H1 (cell line): ENCODE data around the gene NPL. TPM values are rescaled to one million over a fixed set of nuclear protein-coding genes. Genes with fewer than 3 reads are reported as not detected.

Experiments used
- CTCF ChIA-PET: fragments of 300-600 bp; sonication (Branson Sonifier 250); formaldehyde crosslinking; loops from one replicate; lab custom pipeline; 2021; ENCODE audit not compliant: partially characterized antibody; lab: Charles Lee
- POLR2A ChIA-PET: fragments of 300-600 bp; sonication (Branson Sonifier 250); formaldehyde crosslinking; loops from one replicate; lab custom pipeline; 2021; ENCODE audit warnings: inconsistent platforms; ENCODE audit not compliant: partially characterized antibody; lab: Charles Lee
- DNase-seq, 2 experiments: peaks; one replicate each; pipeline versions ENCODE4 v3.0.0 to v3.0.0-alpha.2; 2010 to 2022; ENCODE audit warnings: low spot score in 2 of 2, low read depth in 1 of 2, mixed read lengths in 1 of 2
- FAIRE-seq: peaks from 2 replicates; lab custom pipeline; 2011; peaks lifted over from hg19 to GRCh38; lab: Jason Lieb, UNC
- H2AFZ ChIP-seq: 2 replicates; pipeline ENCODE4 v1.8.1; 2012; ENCODE audit warnings: low read length, inconsistent platforms
- H2AK5ac ChIP-seq: 2 replicates; pipeline ENCODE4 v1.6.1; 2013; ENCODE audit warnings: low read depth, low read length
- H2BK120ac ChIP-seq: replicated peaks from 2 replicates; pipeline ENCODE3; 2013; ENCODE audit warnings: low read depth, low read length, inconsistent platforms
- H2BK12ac ChIP-seq: 2 replicates; pipeline ENCODE4 v1.6.1; 2013; ENCODE audit warnings: low read depth, low read length
- H2BK15ac ChIP-seq: 2 replicates; pipeline ENCODE4 v1.6.1; 2013; ENCODE audit warnings: low read length
- H2BK20ac ChIP-seq: 2 replicates; pipeline ENCODE4 v1.6.1; 2013; ENCODE audit warnings: low read length
- H2BK5ac ChIP-seq: 2 replicates; pipeline ENCODE4 v1.6.1; 2013; ENCODE audit warnings: low read depth, low read length
- H3K14ac ChIP-seq: 2 replicates; pipeline ENCODE4 v1.6.1; 2013; ENCODE audit warnings: inconsistent platforms; ENCODE audit not compliant: insufficient read length
- H3K18ac ChIP-seq: 2 replicates; pipeline ENCODE4 v1.6.1; 2013; ENCODE audit warnings: low read length; ENCODE audit errors: extremely low read depth
- H3K23ac ChIP-seq: 2 replicates; pipeline ENCODE4 v1.6.1; 2013; ENCODE audit warnings: inconsistent platforms; ENCODE audit not compliant: insufficient read length
- H3K23me2 ChIP-seq: 2 replicates; pipeline ENCODE4 v1.6.1; 2013; ENCODE audit warnings: low read depth, low read length
- H3K27ac ChIP-seq: 2 replicates; pipeline ENCODE4 v1.6.1; 2011; ENCODE audit warnings: low read depth, low read length, inconsistent platforms
- H3K27me3 ChIP-seq, 4 experiments: replicated peaks in 1 of 4; 1 replicate in 1 of 4; 2 replicates in 3 of 4; pipeline versions ENCODE4 v1.6.1 to v1.8.1; 2011 to 2013; ENCODE audit warnings: low read length in 3 of 4, mild to moderate bottlenecking in 3 of 4, inconsistent platforms in 2 of 4, mixed read lengths in 2 of 4, moderate library complexity in 1 of 4; ENCODE audit not compliant: control insufficient read depth in 3 of 4, insufficient read depth in 3 of 4; ENCODE audit errors: extremely low read depth in 1 of 4
- H3K36me3 ChIP-seq, 4 experiments: 2 replicates each; pipeline versions ENCODE4 v1.6.1 to v1.8.1; 2011 to 2013; ENCODE audit warnings: mild to moderate bottlenecking in 4 of 4, low read length in 3 of 4, moderate library complexity in 2 of 4, control low read depth in 1 of 4, inconsistent platforms in 1 of 4; ENCODE audit not compliant: insufficient read depth in 4 of 4, control insufficient read depth in 2 of 4
- H3K4ac ChIP-seq: replicated peaks from 2 replicates; pipeline ENCODE3; 2013; ENCODE audit warnings: low read length, low read depth, mixed read lengths, inconsistent platforms; ENCODE audit not compliant: insufficient read length
- H3K4me1 ChIP-seq, 4 experiments: replicated peaks in 1 of 4; 1 replicate in 1 of 4; 2 replicates in 3 of 4; pipeline versions ENCODE4 v1.6.1 to v1.8.1; 2011 to 2013; ENCODE audit warnings: low read length in 3 of 4, inconsistent platforms in 2 of 4, mixed read lengths in 1 of 4; ENCODE audit not compliant: insufficient read depth in 4 of 4, control insufficient read depth in 3 of 4
- H3K4me2 ChIP-seq, 2 experiments: 2 replicates each; pipeline versions ENCODE4 v1.6.1 to v1.8.1; 2011 to 2013; ENCODE audit warnings: low read depth in 2 of 2, low read length in 2 of 2, control low read depth in 1 of 2, inconsistent platforms in 1 of 2, mild to moderate bottlenecking in 1 of 2; ENCODE audit not compliant: insufficient read depth in 1 of 2
- H3K4me3 ChIP-seq, 4 experiments: fragments of 200-600, 300-600 bp in 1 of 4; sonication (generic), shearing (Covaris generic), sonication (Bioruptor Twin) in 1 of 4; 2 replicates each; pipeline versions ENCODE4 v1.5.1 to v1.8.1; 2011 to 2016; ENCODE audit warnings: low read length in 4 of 4, low read depth in 3 of 4, control low read depth in 2 of 4, inconsistent platforms in 2 of 4, mild to moderate bottlenecking in 2 of 4, mixed read lengths in 1 of 4, moderate library complexity in 1 of 4; ENCODE audit not compliant: insufficient read depth in 2 of 4; ENCODE audit errors: extremely low read depth in 1 of 4
- H3K56ac ChIP-seq: replicated peaks from 2 replicates; pipeline ENCODE3; 2013; ENCODE audit warnings: low read depth, mild to moderate bottlenecking, mixed read lengths, low read length, inconsistent platforms; ENCODE audit not compliant: insufficient read length
- H3K79me1 ChIP-seq: 2 replicates; pipeline ENCODE4 v1.6.1; 2013; ENCODE audit warnings: low read depth, low read length, control low read depth
- H3K79me2 ChIP-seq, 2 experiments: 2 replicates each; pipeline versions ENCODE4 v1.6.1 to v1.8.1; 2012 to 2013; ENCODE audit warnings: low read length in 2 of 2, mild to moderate bottlenecking in 2 of 2, inconsistent platforms in 1 of 2; ENCODE audit not compliant: insufficient read depth in 2 of 2, control insufficient read depth in 1 of 2
- H3K9ac ChIP-seq, 4 experiments: replicated peaks in 1 of 4; 1 replicate in 1 of 4; 2 replicates in 3 of 4; pipeline versions ENCODE4 v1.6.1 to v1.8.1; 2011 to 2013; ENCODE audit warnings: low read depth in 3 of 4, low read length in 3 of 4, control low read depth in 2 of 4, mild to moderate bottlenecking in 2 of 4, moderate library complexity in 2 of 4, inconsistent platforms in 1 of 4; ENCODE audit errors: extremely low read depth in 1 of 4
- H3K9me3 ChIP-seq, 2 experiments: 2 replicates each; pipeline versions ENCODE4 v1.6.1 to v1.8.1; 2012 to 2013; ENCODE audit warnings: mild to moderate bottlenecking in 2 of 2, moderate library complexity in 2 of 2, control low read depth in 1 of 2, inconsistent platforms in 1 of 2, low read depth in 1 of 2, low read length in 1 of 2, mixed read lengths in 1 of 2; ENCODE audit not compliant: insufficient read depth in 2 of 2
- H4K20me1 ChIP-seq, 2 experiments: replicated peaks in 1 of 2; 2 replicates each; pipeline versions ENCODE3 to v1.8.1; 2011 to 2013; ENCODE audit warnings: inconsistent platforms in 2 of 2, low read length in 2 of 2, mild to moderate bottlenecking in 1 of 2; ENCODE audit not compliant: insufficient read depth in 2 of 2, control insufficient read depth in 1 of 2
- H4K5ac ChIP-seq: 2 replicates; pipeline ENCODE4 v1.6.1; 2013; ENCODE audit warnings: low read length, low read depth, mixed read lengths, inconsistent platforms; ENCODE audit not compliant: insufficient read length
- H4K8ac ChIP-seq: 2 replicates; pipeline ENCODE4 v1.8.0; 2013; ENCODE audit warnings: mild to moderate bottlenecking, moderate library complexity, low read length, inconsistent platforms; ENCODE audit not compliant: insufficient read depth; ENCODE audit errors: extremely low read depth
- H4K91ac ChIP-seq: replicated peaks from 2 replicates; pipeline ENCODE3; 2013; ENCODE audit warnings: low read length, mixed read lengths, inconsistent platforms; ENCODE audit not compliant: insufficient read length
- CEBPB ChIP-seq: IDR thresholded peaks from 2 replicates; pipeline ENCODE4 v1.6.1; 2012; ENCODE audit warnings: low read depth, low read length
- E2F6 ChIP-seq: IDR thresholded peaks from 2 replicates; pipeline ENCODE4 v1.6.1; 2012; ENCODE audit warnings: inconsistent platforms
- POLR2A ChIP-seq, 2 experiments: IDR thresholded peaks; 1 replicate in 1 of 2; 2 replicates in 1 of 2; pipeline ENCODE4 v1.6.1; 2011; ENCODE audit warnings: low read depth in 2 of 2, low read length in 2 of 2, mild to moderate bottlenecking in 2 of 2; ENCODE audit errors: control extremely low read depth in 1 of 2
- RBBP5 ChIP-seq: IDR thresholded peaks from 2 replicates; pipeline ENCODE4 v1.7.1; 2012; ENCODE audit warnings: low read depth, mild to moderate bottlenecking, inconsistent platforms, low read length, moderate library complexity, borderline replicate concordance
- SIN3A ChIP-seq, 2 experiments: IDR thresholded peaks in 1 of 2; conservative IDR thresholded peaks in 1 of 2; 2 replicates each; pipeline ENCODE4 v1.6.1; 2011 to 2012; ENCODE audit warnings: low read length in 2 of 2, improper control_type of control experiment in 1 of 2, low read depth in 1 of 2, mild to moderate bottlenecking in 1 of 2
- SP1 ChIP-seq: IDR thresholded peaks from 2 replicates; pipeline ENCODE4 v1.6.1; 2011; ENCODE audit warnings: low read depth, low read length
- SP4 ChIP-seq: IDR thresholded peaks from 2 replicates; pipeline ENCODE4 v1.6.1; 2012; ENCODE audit warnings: low read length, inconsistent platforms
- polyA plus RNA-seq, 7 experiments: library from polyadenylated mRNA; depleted of rRNA in 3 of 7; stranded (reverse) in 5 of 7; unstranded in 2 of 7; fragments of >200 nt in 5 of 7; fragments of 200-250 nt in 2 of 7; gene quantifications; 1 replicate in 5 of 7; 2 replicates in 1 of 7; 4 replicates in 1 of 7; pipeline versions ENCODE4 v1.2.1 to v1.2.3, GENCODE V29; 2011 to 2013; ENCODE audit warnings: missing spikeins in 2 of 7, mixed read lengths in 2 of 7
- total RNA-seq: library from RNA; stranded (reverse); fragmentation: NEBNext Ultra II Directional; extraction: Animal tissue kit (Norgen Biotek cat#: 25700); gene quantifications from 2 replicates; pipeline ENCODE4 v1.2.1, GENCODE V29; 2021
- TF ChIP-seq, protein P1 (sequence below): IDR thresholded peaks from 2 replicates; pipeline ENCODE4 v1.6.1; 2012; ENCODE audit warnings: inconsistent platforms

Gene NPL
- total and polyA plus RNA-seq, 2 of the 8 experiments (the other 6 are each of a cell fraction or from before 2014, with no cell fraction given), result 2.2 to 4.4 TPM

DNA sequence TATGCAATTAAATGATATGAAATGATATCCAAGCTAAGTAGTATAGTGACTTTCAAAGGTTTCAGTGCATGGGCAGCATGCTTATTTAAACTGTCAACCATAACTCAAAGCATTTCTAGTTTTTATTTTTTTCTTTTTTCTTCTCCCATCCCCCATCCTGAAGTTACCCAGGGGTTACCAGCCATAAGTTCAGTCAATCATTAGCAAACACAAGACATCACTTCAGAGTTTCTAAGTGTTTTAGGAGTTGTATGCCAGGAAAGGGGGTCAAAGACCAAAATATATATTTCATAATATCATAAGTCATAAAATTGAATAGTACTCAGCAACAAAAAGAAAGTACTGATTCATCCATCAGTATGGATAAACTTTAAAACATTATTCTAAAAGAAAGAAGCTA is 78.3 kb downstream of the NPL start:
- no peak overlapping the region for H2AK5ac ChIP-seq
- no peak overlapping the region for H3K27ac ChIP-seq
- no peak overlapping the region for H3K23ac ChIP-seq
- H3K4me2 ChIP-seq, result no peak overlapping the region
- no peaks in the 10 kb centered on the region for H3K27me3 ChIP-seq
- no peak overlapping the region for H2BK120ac ChIP-seq
- no peak overlapping the region for H2BK15ac ChIP-seq
- no peak overlapping the region for H2BK5ac ChIP-seq
- H3K9me3 ChIP-seq, result no peaks in the 10 kb centered on the region
- FAIRE-seq (no peak), DNase-seq (no peak)
- no peak overlapping the region for H3K18ac ChIP-seq
- no peak overlapping the region for H3K4ac ChIP-seq
- H3K4me3 ChIP-seq, result no peak overlapping the region
- H3K79me2 ChIP-seq, result peaks cover 0 to 29% of the 10 kb centered on the region in 2 experiments; a peak in 3 of 4 replicates
- H4K5ac ChIP-seq, result no peak overlapping the region
- H4K91ac ChIP-seq, result no peak overlapping the region
- TF ChIP-seq SP1 (no peak), CEBPB (no peak), RBBP5 (no peak), E2F6 (no peak), POLR2A (IDR thresholded peaks at IDR 0.05; ENCODE audit: control extremely low read depth in 1 of 2, low read depth in 2 of 2, low read length in 2 of 2) (no peak), SP4 (no peak), SIN3A (conservative IDR thresholded peaks at IDR 0.05 in 1 of 2, IDR thresholded peaks at IDR 0.05 in 1 of 2; ENCODE audit: low read depth in 1 of 2, low read length in 2 of 2) (no peak)
- TF ChIP-seq, protein P1, sequence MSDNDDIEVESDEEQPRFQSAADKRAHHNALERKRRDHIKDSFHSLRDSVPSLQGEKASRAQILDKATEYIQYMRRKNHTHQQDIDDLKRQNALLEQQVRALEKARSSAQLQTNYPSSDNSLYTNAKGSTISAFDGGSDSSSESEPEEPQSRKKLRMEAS, result no peak
- H3K14ac ChIP-seq, result no peak overlapping the region
- CTCF ChIA-PET, result no interaction called here
- H3K4me1 ChIP-seq, result no peaks in the 10 kb centered on the region
- H3K23me2 ChIP-seq, result no peaks in the 10 kb centered on the region
- H2BK12ac ChIP-seq, result no peak overlapping the region
- H4K8ac ChIP-seq, result no peak overlapping the region
- H2BK20ac ChIP-seq, result no peak overlapping the region
- H3K56ac ChIP-seq, result no peak overlapping the region
- H3K79me1 ChIP-seq, result no peaks in the 10 kb centered on the region
- no peak overlapping the region for H3K9ac ChIP-seq
- no peak overlapping the region for H2AFZ ChIP-seq
- POLR2A ChIA-PET, result interaction anchor here (0.9 to 8.2 kb wide), 10 partner anchors 9 to 28 kb away, joined by 3 to 93 read pairs (median 8); partner anchors contain the start of gene DHX9
- H4K20me1 ChIP-seq, result peaks cover 0 to 11% of the 10 kb centered on the region in 2 experiments
- H3K36me3 ChIP-seq, result peaks cover 40 to 100% (median 89%) of the 10 kb centered on the region in 4 experiments
